Measurements from ENCODE around the gene LRRC15. TPM values are rescaled to one million over a fixed set of nuclear protein-coding genes. Genes with fewer than 3 reads are reported as not detected.

LRRC15 gene
- total RNA-seq, 1 experiment from 2014 or later: not detected

DNA sequence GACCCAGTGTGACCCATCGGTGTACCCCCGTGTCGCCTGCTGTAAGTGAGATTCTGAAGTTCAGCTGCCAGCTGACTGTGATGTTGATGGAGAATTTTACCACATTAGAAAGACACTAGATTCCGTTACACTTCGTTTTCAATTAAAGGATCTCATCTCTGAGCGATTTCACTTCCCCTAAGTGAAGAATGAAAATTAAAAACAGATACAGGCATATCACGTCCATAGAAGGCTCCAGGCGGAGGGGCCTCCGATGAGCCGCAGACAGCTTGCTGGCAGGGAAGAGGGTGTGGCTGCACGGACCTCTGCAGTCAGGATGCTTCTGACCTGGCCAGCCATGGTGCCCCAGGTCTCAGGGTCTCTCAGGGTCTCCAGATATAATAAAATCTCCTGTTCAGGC is 11.9 kb downstream of the LRRC15 start:
- no TSS peak for BruUV-seq (replicated peaks)
- no peaks in the 10 kb centered on the region for H3K36me3 Mint-ChIP-seq (ENCODE audit: insufficient read depth, unreplicated experiment)
- peaks cover 56% of the 10 kb centered on the region for H3K27me3 Mint-ChIP-seq (ENCODE audit: insufficient read depth, unreplicated experiment)
- intact Hi-C loops (cut with micrococcal nuclease): no loop called here
- POLR2A ChIA-PET: interaction anchor here (2.0 kb wide), 1 partner anchor 14 kb away, joined by 6 read pairs; no protein-coding TSS in a partner anchor
- H3K9me3 Mint-ChIP-seq (ENCODE audit: unreplicated experiment): no peaks in the 10 kb centered on the region
- DNase-seq (ENCODE audit: unreplicated experiment): no peak
- no peak overlapping the region for H3K27ac Mint-ChIP-seq (ENCODE audit: low read depth, unreplicated experiment)
- TF ChIP-seq, protein P1, sequence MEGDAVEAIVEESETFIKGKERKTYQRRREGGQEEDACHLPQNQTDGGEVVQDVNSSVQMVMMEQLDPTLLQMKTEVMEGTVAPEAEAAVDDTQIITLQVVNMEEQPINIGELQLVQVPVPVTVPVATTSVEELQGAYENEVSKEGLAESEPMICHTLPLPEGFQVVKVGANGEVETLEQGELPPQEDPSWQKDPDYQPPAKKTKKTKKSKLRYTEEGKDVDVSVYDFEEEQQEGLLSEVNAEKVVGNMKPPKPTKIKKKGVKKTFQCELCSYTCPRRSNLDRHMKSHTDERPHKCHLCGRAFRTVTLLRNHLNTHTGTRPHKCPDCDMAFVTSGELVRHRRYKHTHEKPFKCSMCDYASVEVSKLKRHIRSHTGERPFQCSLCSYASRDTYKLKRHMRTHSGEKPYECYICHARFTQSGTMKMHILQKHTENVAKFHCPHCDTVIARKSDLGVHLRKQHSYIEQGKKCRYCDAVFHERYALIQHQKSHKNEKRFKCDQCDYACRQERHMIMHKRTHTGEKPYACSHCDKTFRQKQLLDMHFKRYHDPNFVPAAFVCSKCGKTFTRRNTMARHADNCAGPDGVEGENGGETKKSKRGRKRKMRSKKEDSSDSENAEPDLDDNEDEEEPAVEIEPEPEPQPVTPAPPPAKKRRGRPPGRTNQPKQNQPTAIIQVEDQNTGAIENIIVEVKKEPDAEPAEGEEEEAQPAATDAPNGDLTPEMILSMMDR (IDR thresholded peaks at IDR 0.05; ENCODE audit: unreplicated experiment): no peak
- CTCF ChIA-PET: interaction anchor here (2.0 kb wide), 1 partner anchor 14 kb away, joined by 6 read pairs; no protein-coding TSS in a partner anchor
- no peaks in the 10 kb centered on the region for H3K4me1 Mint-ChIP-seq (ENCODE audit: insufficient read depth, unreplicated experiment)
- no peak overlapping the region for H3K4me3 Mint-ChIP-seq (ENCODE audit: unreplicated experiment)

DNA sequence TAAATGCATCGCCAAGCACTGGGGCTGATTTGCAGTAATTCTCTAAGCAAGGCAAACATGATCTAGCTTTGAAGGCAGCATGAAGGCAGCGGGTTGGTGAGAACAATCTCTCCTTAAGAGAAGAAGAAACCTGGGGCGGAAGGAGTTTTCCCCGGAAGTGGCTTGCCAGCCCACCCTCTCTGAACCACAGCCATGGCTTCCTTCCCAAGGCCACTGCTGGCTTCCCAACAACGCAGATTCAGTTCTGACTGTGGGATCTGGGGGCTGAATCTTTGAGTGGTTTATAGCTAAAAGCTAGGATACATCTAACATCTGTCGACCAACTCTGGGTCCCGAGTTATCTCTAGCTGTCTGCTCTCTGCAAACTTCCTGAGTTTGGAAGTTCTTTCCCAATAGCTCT is 14.2 kb downstream of the LRRC15 start:
- TF ChIP-seq, protein P1 (IDR thresholded peaks at IDR 0.05; ENCODE audit: unreplicated experiment): no peak
- no peak for DNase-seq (ENCODE audit: unreplicated experiment)
- H3K27me3 Mint-ChIP-seq (ENCODE audit: insufficient read depth, unreplicated experiment): peaks cover 36% of the 10 kb centered on the region
- BruUV-seq (replicated peaks): no TSS peak
- H3K4me1 Mint-ChIP-seq (ENCODE audit: insufficient read depth, unreplicated experiment): no peaks in the 10 kb centered on the region
- H3K9me3 Mint-ChIP-seq (ENCODE audit: unreplicated experiment): no peaks in the 10 kb centered on the region
- ChIA-PET CTCF (interaction anchor here (0.9 to 1.6 kb wide), 3 partner anchors 9 to 574 kb away, joined by 3 to 12 read pairs (median 4); no protein-coding TSS in a partner anchor), POLR2A (no interaction called here)
- no peak overlapping the region for H3K27ac Mint-ChIP-seq (ENCODE audit: low read depth, unreplicated experiment)
- no peak overlapping the region for H3K4me3 Mint-ChIP-seq (ENCODE audit: unreplicated experiment)
- intact Hi-C loops (cut with micrococcal nuclease): no loop called here
- H3K36me3 Mint-ChIP-seq (ENCODE audit: insufficient read depth, unreplicated experiment): no peaks in the 10 kb centered on the region

DNA sequence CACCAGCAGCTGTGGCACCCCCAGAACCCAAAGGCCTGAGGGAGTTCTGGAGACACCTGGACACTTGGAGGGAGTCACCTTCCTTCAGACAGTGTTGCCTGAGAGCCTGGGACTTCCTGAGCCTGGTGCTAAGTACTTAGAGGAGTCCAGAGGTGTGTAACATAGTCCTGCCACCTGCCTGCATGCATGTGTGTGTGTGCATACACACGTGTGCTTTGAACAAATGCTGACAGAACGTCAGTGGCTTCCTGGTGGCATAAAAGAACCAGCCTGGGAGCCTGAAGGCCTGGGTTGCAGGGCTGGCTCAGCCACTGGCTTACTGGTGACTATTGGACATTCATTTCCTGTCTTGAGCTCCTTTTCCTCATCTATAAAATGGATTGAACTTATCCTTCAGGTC is 15.2 kb downstream of the LRRC15 start:
- TF ChIP-seq, protein P1 (IDR thresholded peaks at IDR 0.05; ENCODE audit: unreplicated experiment): no peak
- Mint-ChIP-seq H3K27ac (ENCODE audit: low read depth, unreplicated experiment) (no peak overlapping the region), H3K4me3 (ENCODE audit: unreplicated experiment) (no peak overlapping the region), H3K36me3 (ENCODE audit: insufficient read depth, unreplicated experiment) (no peaks in the 10 kb centered on the region), H3K4me1 (ENCODE audit: insufficient read depth, unreplicated experiment) (no peaks in the 10 kb centered on the region), H3K27me3 (ENCODE audit: insufficient read depth, unreplicated experiment) (peaks cover 26% of the 10 kb centered on the region), H3K9me3 (ENCODE audit: unreplicated experiment) (no peaks in the 10 kb centered on the region)
- no TSS peak for BruUV-seq (replicated peaks)
- intact Hi-C loops (cut with micrococcal nuclease): no loop called here
- ChIA-PET CTCF (no interaction called here), POLR2A (no interaction called here)
- DNase-seq (ENCODE audit: unreplicated experiment): no peak

DNA sequence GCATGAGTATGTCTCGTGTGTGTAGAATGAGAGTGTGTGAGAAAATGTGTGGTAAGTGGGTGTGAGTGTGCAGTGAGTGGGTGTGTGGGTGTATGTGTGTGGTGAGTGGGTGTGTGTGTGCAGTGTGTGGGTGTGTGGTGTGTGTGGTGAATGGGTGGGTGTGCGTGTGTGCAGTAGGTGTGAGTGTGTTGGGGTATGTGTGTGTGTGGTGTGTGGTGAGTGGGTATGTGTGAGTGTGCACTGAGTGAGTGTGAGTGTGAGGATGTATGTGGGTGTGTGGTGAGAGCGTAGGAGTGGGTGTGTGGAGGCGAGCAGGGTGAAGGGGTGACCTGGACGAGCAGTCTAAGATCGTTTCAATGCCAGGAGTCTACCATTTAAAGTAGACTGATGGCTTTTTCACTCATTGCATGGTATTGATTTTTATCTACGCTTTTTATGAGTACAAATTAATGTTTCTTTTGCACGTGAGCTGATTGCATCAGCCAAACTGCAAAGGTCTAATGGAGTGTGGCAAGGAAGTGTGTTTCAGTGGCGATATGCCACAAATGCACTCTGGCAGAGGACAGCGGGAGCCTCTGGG is 16.8 kb downstream of the LRRC15 start:
- BruUV-seq (replicated peaks): no TSS peak
- TF ChIP-seq, protein P1 (IDR thresholded peaks at IDR 0.05; ENCODE audit: unreplicated experiment): no peak
- ChIA-PET CTCF (interaction anchor here (0.9 kb wide), 1 partner anchor 51 kb away, joined by 3 read pairs; no protein-coding TSS in a partner anchor), POLR2A (interaction anchor here (0.6 kb wide), 1 partner anchor 39 kb away, joined by 3 read pairs; no protein-coding TSS in a partner anchor)
- Mint-ChIP-seq H3K36me3 (ENCODE audit: insufficient read depth, unreplicated experiment) (no peaks in the 10 kb centered on the region), H3K27me3 (ENCODE audit: insufficient read depth, unreplicated experiment) (peaks cover 10% of the 10 kb centered on the region), H3K4me1 (ENCODE audit: insufficient read depth, unreplicated experiment) (no peaks in the 10 kb centered on the region), H3K27ac (ENCODE audit: low read depth, unreplicated experiment) (no peak overlapping the region), H3K9me3 (ENCODE audit: unreplicated experiment) (no peaks in the 10 kb centered on the region), H3K4me3 (ENCODE audit: unreplicated experiment) (no peak overlapping the region)
- intact Hi-C loops (cut with micrococcal nuclease): no loop called here
- no peak for DNase-seq (ENCODE audit: unreplicated experiment)

All from MCF 10A (cell line).